ENCODE data around the gene MTIF3. TPM values are rescaled to one million over a fixed set of nuclear protein-coding genes. Genes with fewer than 3 reads are reported as not detected.
A peak's percentile ranks its signal among the peaks of the same experiment; 100 is the strongest.

Gene MTIF3
- polyA plus RNA-seq, 3 donors, result 61.6 to 135 (median 86.6) TPM

DNA sequence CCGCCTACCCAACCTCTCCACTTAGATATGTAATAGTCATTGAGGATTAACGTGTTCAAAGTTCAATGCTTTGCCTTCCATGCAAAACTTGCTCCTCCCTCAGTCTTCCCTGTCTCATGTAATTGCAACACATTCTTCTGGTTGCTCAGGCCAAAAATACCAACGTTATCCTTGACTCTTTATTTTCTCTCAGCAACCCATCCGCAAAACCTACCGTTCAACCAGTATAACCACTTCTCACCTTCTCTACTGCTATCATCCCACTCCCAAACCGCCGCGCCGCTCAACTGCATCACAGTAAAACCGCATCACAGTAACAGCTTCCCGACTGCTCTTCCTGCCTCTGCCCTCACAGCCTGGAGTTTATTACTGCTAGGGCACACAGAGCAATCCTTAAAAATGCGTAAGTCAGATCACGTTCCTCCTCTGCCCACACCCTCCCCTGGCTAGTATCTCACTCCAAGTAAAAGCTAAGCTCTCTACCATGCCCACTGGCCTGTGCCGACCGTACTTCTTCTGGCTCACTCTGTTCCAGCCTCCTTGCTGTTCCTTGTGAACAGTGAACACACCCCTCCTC, 8.2 kb downstream of the MTIF3 start:
- Histone ChIP-seq H3K79me2 (ENCODE audit: insufficient read depth, low read length) (peaks cover 44% of the 10 kb centered on the region), H3K4me3 (replicated peaks in 1 of 3; ENCODE audit: low read depth in 2 of 3, low read length in 3 of 3) (no peak overlapping the region), H3K4me1 (ENCODE audit: control insufficient read depth in 1 of 2, insufficient read depth in 2 of 2, low read length in 2 of 2) (peaks cover 0 to 10% of the 10 kb centered on the region in 2 donors), H3K36me3 (replicated peaks in 1 of 2; ENCODE audit: control insufficient read depth in 1 of 2, insufficient read depth in 2 of 2, low read length in 2 of 2) (peaks cover 28 to 59% of the 10 kb centered on the region in 2 donors), H3K27me3 (ENCODE audit: control insufficient read depth in 2 of 2, insufficient read depth in 2 of 2, low read length in 2 of 2) (no peaks in the 10 kb centered on the region), H3K27ac (ENCODE audit: low read depth in 1 of 2, low read length in 2 of 2) (no peak overlapping the region), H4K20me1 (ENCODE audit: insufficient read depth, low read length) (peaks cover 30% of the 10 kb centered on the region), H3K9me3 (replicated peaks in 1 of 2; ENCODE audit: control insufficient read depth in 1 of 2, insufficient read depth in 1 of 2, low read length in 2 of 2) (no peaks in the 10 kb centered on the region), H3K9ac (ENCODE audit: insufficient read depth, low read length, poor library complexity, severe bottlenecking) (no peak overlapping the region), H2AFZ (ENCODE audit: insufficient read depth, low read depth, low read length, poor library complexity, severe bottlenecking) (no peak overlapping the region), H3K4me2 (replicated peaks; ENCODE audit: extremely low read depth, low read length, poor library complexity, severe bottlenecking) (no peak overlapping the region)
- H3K27me3 Mint-ChIP-seq (ENCODE audit: low read depth in 3 of 3), result peaks cover 0 to 1% (median 0%) of the 10 kb centered on the region in 3 donors
- 14% methylated on average over 13 of the region's 15 CpGs for WGBS (ENCODE audit: insufficient coverage)
- peak overlapping the region in 3 of 7 donors; percentile 22 to 61 (median 36) for H3K27ac Mint-ChIP-seq
- no peak for DNase-seq
- TF ChIP-seq, protein P1, sequence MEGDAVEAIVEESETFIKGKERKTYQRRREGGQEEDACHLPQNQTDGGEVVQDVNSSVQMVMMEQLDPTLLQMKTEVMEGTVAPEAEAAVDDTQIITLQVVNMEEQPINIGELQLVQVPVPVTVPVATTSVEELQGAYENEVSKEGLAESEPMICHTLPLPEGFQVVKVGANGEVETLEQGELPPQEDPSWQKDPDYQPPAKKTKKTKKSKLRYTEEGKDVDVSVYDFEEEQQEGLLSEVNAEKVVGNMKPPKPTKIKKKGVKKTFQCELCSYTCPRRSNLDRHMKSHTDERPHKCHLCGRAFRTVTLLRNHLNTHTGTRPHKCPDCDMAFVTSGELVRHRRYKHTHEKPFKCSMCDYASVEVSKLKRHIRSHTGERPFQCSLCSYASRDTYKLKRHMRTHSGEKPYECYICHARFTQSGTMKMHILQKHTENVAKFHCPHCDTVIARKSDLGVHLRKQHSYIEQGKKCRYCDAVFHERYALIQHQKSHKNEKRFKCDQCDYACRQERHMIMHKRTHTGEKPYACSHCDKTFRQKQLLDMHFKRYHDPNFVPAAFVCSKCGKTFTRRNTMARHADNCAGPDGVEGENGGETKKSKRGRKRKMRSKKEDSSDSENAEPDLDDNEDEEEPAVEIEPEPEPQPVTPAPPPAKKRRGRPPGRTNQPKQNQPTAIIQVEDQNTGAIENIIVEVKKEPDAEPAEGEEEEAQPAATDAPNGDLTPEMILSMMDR (IDR thresholded peaks at IDR 0.05), result no peak
- intact Hi-C loops (cut with micrococcal nuclease), result no loop called here
- H3K4me3 Mint-ChIP-seq, result peak overlapping the region in 1 of 2 donors; percentile 11
- peaks cover 24% of the 10 kb centered on the region for H3K4me1 Mint-ChIP-seq
- peaks cover 54 to 60% of the 10 kb centered on the region in 2 donors for H3K36me3 Mint-ChIP-seq
- H3K9me3 Mint-ChIP-seq, result peaks cover 0 to 3% (median 0%) of the 10 kb centered on the region in 7 donors

DNA sequence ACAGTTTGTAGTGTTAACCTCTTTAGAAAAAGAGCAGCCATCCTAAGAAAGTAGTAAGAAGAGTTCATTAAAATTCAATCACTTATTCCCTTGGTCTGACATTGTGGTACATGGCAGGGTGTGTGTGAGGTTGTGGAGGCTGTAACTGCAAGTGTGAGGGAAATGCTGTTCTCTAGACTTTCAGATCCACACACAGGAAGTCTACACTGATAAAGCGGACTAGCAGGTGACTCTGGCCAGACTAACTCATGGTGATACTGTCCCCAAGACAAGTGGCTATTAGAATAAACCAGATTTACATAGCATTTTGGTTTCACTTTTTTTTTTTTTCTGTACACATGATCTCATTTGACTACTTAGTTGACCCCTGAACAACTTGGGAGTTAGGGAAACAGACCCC, 10.0 kb downstream of the MTIF3 start:
- intact Hi-C loops (cut with micrococcal nuclease), result no loop called here
- Histone ChIP-seq H3K4me2 (replicated peaks; ENCODE audit: extremely low read depth, low read length, poor library complexity, severe bottlenecking) (no peak overlapping the region), H3K4me3 (replicated peaks in 1 of 3; ENCODE audit: low read depth in 2 of 3, low read length in 3 of 3) (no peak overlapping the region), H3K4me1 (ENCODE audit: control insufficient read depth in 1 of 2, insufficient read depth in 2 of 2, low read length in 2 of 2) (peaks cover 0 to 10% of the 10 kb centered on the region in 2 donors), H3K9ac (ENCODE audit: insufficient read depth, low read length, poor library complexity, severe bottlenecking) (no peak overlapping the region), H4K20me1 (ENCODE audit: insufficient read depth, low read length) (peaks cover 35% of the 10 kb centered on the region), H3K27me3 (ENCODE audit: control insufficient read depth in 2 of 2, insufficient read depth in 2 of 2, low read length in 2 of 2) (no peaks in the 10 kb centered on the region), H3K9me3 (replicated peaks in 1 of 2; ENCODE audit: control insufficient read depth in 1 of 2, insufficient read depth in 1 of 2, low read length in 2 of 2) (no peaks in the 10 kb centered on the region), H3K27ac (ENCODE audit: low read depth in 1 of 2, low read length in 2 of 2) (no peak overlapping the region), H3K79me2 (ENCODE audit: insufficient read depth, low read length) (peaks cover 27% of the 10 kb centered on the region), H3K36me3 (replicated peaks in 1 of 2; ENCODE audit: control insufficient read depth in 1 of 2, insufficient read depth in 2 of 2, low read length in 2 of 2) (peaks cover 42 to 76% of the 10 kb centered on the region in 2 donors), H2AFZ (ENCODE audit: insufficient read depth, low read depth, low read length, poor library complexity, severe bottlenecking) (no peak overlapping the region)
- peaks cover 64 to 70% of the 10 kb centered on the region in 2 donors for H3K36me3 Mint-ChIP-seq
- TF ChIP-seq, protein P1 (IDR thresholded peaks at IDR 0.05), result no peak
- DNase-seq, result no peak
- peaks cover 0 to 3% (median 0%) of the 10 kb centered on the region in 7 donors for H3K9me3 Mint-ChIP-seq
- peaks cover 0 to 1% (median 0%) of the 10 kb centered on the region in 3 donors for H3K27me3 Mint-ChIP-seq (ENCODE audit: low read depth in 3 of 3)
- peak overlapping the region in 1 of 7 donors; percentile 34 for H3K27ac Mint-ChIP-seq
- 71% methylated on average over 1 of the region's 1 CpG for WGBS (ENCODE audit: insufficient coverage)
- H3K4me3 Mint-ChIP-seq, result no peak overlapping the region
- H3K4me1 Mint-ChIP-seq, result peaks cover 15% of the 10 kb centered on the region

Data from CD14-positive monocyte (primary cell).